Panc1 (cell line): ENCODE measurements around the gene NPAS1. TPM values are rescaled to one million over a fixed set of nuclear protein-coding genes. Genes with fewer than 3 reads are reported as not detected.

ENCODE experiments used
- ATAC-seq: fragments of 200-7000 bp; cut with Tn5 transposase; 2 replicates; pipeline ENCODE4 v1.9.1; 2020; ENCODE audit warnings: mild to moderate bottlenecking, moderate library complexity
- BruUV-seq: library from RNA; stranded (reverse); fragments of 400-500 nt; replicated peaks from 2 replicates; lab custom pipeline; 2021; lab: Mats Ljungman, UMichigan
- CTCF ChIA-PET: fragments of 300-600 bp; sonication (Branson Sonifier 250); formaldehyde crosslinking; loops from one replicate; lab custom pipeline; 2022; ENCODE audit warnings: antibody characterized with exemption; lab: Charles Lee
- POLR2A ChIA-PET: fragments of 300-600 bp; sonication (Branson Sonifier 250); formaldehyde crosslinking; loops from one replicate; lab custom pipeline; 2022; ENCODE audit warnings: antibody characterized with exemption; lab: Charles Lee
- DNase-seq: peaks from one replicate; pipeline ENCODE4 v3.0.0-alpha.2; 2010; ENCODE audit warnings: low read depth, low spot score
- H3K27ac ChIP-seq: 2 replicates; pipeline ENCODE4 v1.5.1; 2011; ENCODE audit warnings: mild to moderate bottlenecking, low read length, inconsistent platforms
- H3K27me3 ChIP-seq: fragments of 200-500 bp; sonication (Bioruptor generic); 2 replicates; pipeline ENCODE4 v1.6.0; 2014; ENCODE audit warnings: low read length, inconsistent platforms; ENCODE audit not compliant: control insufficient read depth, insufficient read depth
- H3K36me3 ChIP-seq: fragments of 200-500 bp; sonication (Bioruptor generic); 2 replicates; pipeline ENCODE4 v1.5.1; 2014; ENCODE audit warnings: inconsistent platforms, mild to moderate bottlenecking, low read length, moderate library complexity; ENCODE audit not compliant: control insufficient read depth, insufficient read depth
- H3K4me1 ChIP-seq: 2 replicates; pipeline ENCODE4 v1.5.1; 2011; ENCODE audit warnings: inconsistent platforms, mild to moderate bottlenecking, low read length, moderate library complexity; ENCODE audit not compliant: control insufficient read depth, insufficient read depth
- H3K4me3 ChIP-seq, 2 experiments: 2 replicates each; pipeline ENCODE4 v1.5.1; 2011 to 2012; ENCODE audit warnings: low read depth in 2 of 2, low read length in 2 of 2, mild to moderate bottlenecking in 2 of 2, inconsistent platforms in 1 of 2, moderate library complexity in 1 of 2
- H3K9me3 ChIP-seq: fragments of 200-500 bp; sonication (Bioruptor generic); 2 replicates; pipeline ENCODE4 v1.5.1; 2014; ENCODE audit warnings: low read depth, mild to moderate bottlenecking, inconsistent platforms, low read length, moderate library complexity; ENCODE audit not compliant: control insufficient read depth, insufficient read depth
- CTCF ChIP-seq: fragments of 450-650 bp; IDR thresholded peaks from 2 replicates; pipeline ENCODE4 v1.5.1; 2017; ENCODE audit warnings: mild to moderate bottlenecking
- POLR2AphosphoS5 ChIP-seq: IDR thresholded peaks from 2 replicates; pipeline ENCODE4 v1.6.1; 2012; ENCODE audit warnings: mild to moderate bottlenecking, low read depth, low read length, moderate library complexity
- SIN3A ChIP-seq: IDR thresholded peaks from 2 replicates; pipeline ENCODE4 v1.6.1; 2012; ENCODE audit warnings: low read depth, mild to moderate bottlenecking, low read length, moderate library complexity, borderline replicate concordance; ENCODE audit not compliant: insufficient read depth
- TCF7L2 ChIP-seq: IDR thresholded peaks from 2 replicates; pipeline ENCODE4 v1.6.1; 2011; ENCODE audit warnings: mild to moderate bottlenecking, low read depth, low read length, inconsistent platforms
- in situ Hi-C: cut with HindIII; loops from 2 replicates; pipeline ENCODE4 v1.10.0; 2016; ENCODE audit warnings: low sequenced_read_pairs, low pct_unique_long_range_greater_than_20kb
- intact Hi-C: fragments of 100-400 bp; cut with micrococcal nuclease; formaldehyde crosslinking; loops from one replicate; pipeline ENCODE4 v1.10.0; 2022; ENCODE audit not compliant: unreplicated experiment
- total RNA-seq: library from RNA; stranded (reverse); gene quantifications from one replicate; pipeline ENCODE4 v1.2.1, GENCODE V29; 2021; ENCODE audit not compliant: unreplicated experiment
- TF ChIP-seq, protein P1 (sequence below), 2 experiments: IDR thresholded peaks; 2 replicates each; pipeline ENCODE4 v1.6.1; 2011 to 2012; ENCODE audit warnings: low read depth in 2 of 2, control low read depth in 1 of 2, low read length in 1 of 2, mild to moderate bottlenecking in 1 of 2, moderate library complexity in 1 of 2; ENCODE audit not compliant: insufficient read depth in 1 of 2

Gene NPAS1
- total RNA-seq, 1 experiment from 2014 or later = 3.6 TPM

GRCh38 chr19:47086280-47086679 lies 66.6 kb downstream of the NPAS1 start:
- no peak overlapping the region for H3K27ac ChIP-seq
- ATAC-seq = no peak
- no peaks in the 10 kb centered on the region for H3K4me1 ChIP-seq
- ChIA-PET POLR2A (no interaction called here), CTCF (no interaction called here)
- in situ Hi-C loops (no loop called here), intact Hi-C loops (no loop called here)
- no peaks in the 10 kb centered on the region for H3K9me3 ChIP-seq
- no peak for DNase-seq
- TF ChIP-seq POLR2AphosphoS5 (no peak), CTCF (no peak), TCF7L2 (no peak), SIN3A (no peak)
- TF ChIP-seq, protein P1, sequence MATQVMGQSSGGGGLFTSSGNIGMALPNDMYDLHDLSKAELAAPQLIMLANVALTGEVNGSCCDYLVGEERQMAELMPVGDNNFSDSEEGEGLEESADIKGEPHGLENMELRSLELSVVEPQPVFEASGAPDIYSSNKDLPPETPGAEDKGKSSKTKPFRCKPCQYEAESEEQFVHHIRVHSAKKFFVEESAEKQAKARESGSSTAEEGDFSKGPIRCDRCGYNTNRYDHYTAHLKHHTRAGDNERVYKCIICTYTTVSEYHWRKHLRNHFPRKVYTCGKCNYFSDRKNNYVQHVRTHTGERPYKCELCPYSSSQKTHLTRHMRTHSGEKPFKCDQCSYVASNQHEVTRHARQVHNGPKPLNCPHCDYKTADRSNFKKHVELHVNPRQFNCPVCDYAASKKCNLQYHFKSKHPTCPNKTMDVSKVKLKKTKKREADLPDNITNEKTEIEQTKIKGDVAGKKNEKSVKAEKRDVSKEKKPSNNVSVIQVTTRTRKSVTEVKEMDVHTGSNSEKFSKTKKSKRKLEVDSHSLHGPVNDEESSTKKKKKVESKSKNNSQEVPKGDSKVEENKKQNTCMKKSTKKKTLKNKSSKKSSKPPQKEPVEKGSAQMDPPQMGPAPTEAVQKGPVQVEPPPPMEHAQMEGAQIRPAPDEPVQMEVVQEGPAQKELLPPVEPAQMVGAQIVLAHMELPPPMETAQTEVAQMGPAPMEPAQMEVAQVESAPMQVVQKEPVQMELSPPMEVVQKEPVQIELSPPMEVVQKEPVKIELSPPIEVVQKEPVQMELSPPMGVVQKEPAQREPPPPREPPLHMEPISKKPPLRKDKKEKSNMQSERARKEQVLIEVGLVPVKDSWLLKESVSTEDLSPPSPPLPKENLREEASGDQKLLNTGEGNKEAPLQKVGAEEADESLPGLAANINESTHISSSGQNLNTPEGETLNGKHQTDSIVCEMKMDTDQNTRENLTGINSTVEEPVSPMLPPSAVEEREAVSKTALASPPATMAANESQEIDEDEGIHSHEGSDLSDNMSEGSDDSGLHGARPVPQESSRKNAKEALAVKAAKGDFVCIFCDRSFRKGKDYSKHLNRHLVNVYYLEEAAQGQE (IDR thresholded peaks at IDR 0.05; ENCODE audit: insufficient read depth in 1 of 2, low read depth in 2 of 2, low read length in 1 of 2) = no peak
- H3K27me3 ChIP-seq = no peaks in the 10 kb centered on the region
- peaks cover 5% of the 10 kb centered on the region; the same call in 1 of the 2 replicates for H3K36me3 ChIP-seq
- no TSS peak for BruUV-seq
- no peak overlapping the region for H3K4me3 ChIP-seq

- Histone ChIP-seq H3K27ac (no peak overlapping the region), H3K9me3 (no peaks in the 10 kb centered on the region), H3K4me3 (no peak overlapping the region), H3K36me3 (no peaks in the 10 kb centered on the region; the same call in 1 of the 2 replicates), H3K27me3 (no peaks in the 10 kb centered on the region), H3K4me1 (no peaks in the 10 kb centered on the region)
- CTCF ChIA-PET = no interaction called here
- POLR2A ChIA-PET = no interaction called here
- BruUV-seq = no TSS peak
- ATAC-seq (no peak), DNase-seq (no peak)
- TF ChIP-seq CTCF = no peak
- TF ChIP-seq POLR2AphosphoS5 = no peak
- TF ChIP-seq TCF7L2 = no peak
- TF ChIP-seq, protein P1 (IDR thresholded peaks at IDR 0.05; ENCODE audit: insufficient read depth in 1 of 2, low read depth in 2 of 2, low read length in 1 of 2) = no peak
- no peak for TF ChIP-seq SIN3A
- intact Hi-C loops = no loop called here
- in situ Hi-C loops = no loop called here
These were observed 70.2 kb downstream of the NPAS1 start for GRCh38 chr19:47089767-47090350.
